Body of pancreas (tissue), 4 donors: Measurements from ENCODE around the gene GRID1.

Experiments used
- POLR2A ChIP-seq, 3 donors: fragments of 450-650 bp; IDR thresholded peaks; one replicate each; pipeline ENCODE4 v1.6.1; 2016; ENCODE audit warnings: antibody characterized with exemption in 3 of 3, mild to moderate bottlenecking in 2 of 3
- TF ChIP-seq, protein P1 (sequence below), 7 experiments: fragments of 450-650 bp in 4 of 7; fragments of 200-600 bp in 3 of 7; sonication (generic) in 3 of 7; IDR thresholded peaks; one replicate each; pipeline ENCODE4 v1.5.1; 2016 to 2019; ENCODE audit warnings: antibody characterized with exemption in 7 of 7

GRCh38 chr10:86411281-86411841 lies 44.8 kb upstream of the GRID1 start:
- TF ChIP-seq, protein P1, sequence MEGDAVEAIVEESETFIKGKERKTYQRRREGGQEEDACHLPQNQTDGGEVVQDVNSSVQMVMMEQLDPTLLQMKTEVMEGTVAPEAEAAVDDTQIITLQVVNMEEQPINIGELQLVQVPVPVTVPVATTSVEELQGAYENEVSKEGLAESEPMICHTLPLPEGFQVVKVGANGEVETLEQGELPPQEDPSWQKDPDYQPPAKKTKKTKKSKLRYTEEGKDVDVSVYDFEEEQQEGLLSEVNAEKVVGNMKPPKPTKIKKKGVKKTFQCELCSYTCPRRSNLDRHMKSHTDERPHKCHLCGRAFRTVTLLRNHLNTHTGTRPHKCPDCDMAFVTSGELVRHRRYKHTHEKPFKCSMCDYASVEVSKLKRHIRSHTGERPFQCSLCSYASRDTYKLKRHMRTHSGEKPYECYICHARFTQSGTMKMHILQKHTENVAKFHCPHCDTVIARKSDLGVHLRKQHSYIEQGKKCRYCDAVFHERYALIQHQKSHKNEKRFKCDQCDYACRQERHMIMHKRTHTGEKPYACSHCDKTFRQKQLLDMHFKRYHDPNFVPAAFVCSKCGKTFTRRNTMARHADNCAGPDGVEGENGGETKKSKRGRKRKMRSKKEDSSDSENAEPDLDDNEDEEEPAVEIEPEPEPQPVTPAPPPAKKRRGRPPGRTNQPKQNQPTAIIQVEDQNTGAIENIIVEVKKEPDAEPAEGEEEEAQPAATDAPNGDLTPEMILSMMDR (IDR thresholded peaks at IDR 0.05) = no peak
- no peak for TF ChIP-seq POLR2A (IDR thresholded peaks at IDR 0.05)
